Endothelial cell of umbilical vein (primary cell): ENCODE measurements around the gene TSPO. TPM values are rescaled to one million over a fixed set of nuclear protein-coding genes. Genes with fewer than 3 reads are reported as not detected.

Experiments used
- BruUV-seq: library from RNA; stranded (reverse); fragments of 400-500 nt; replicated peaks from 2 replicates; lab custom pipeline; 2021; lab: Mats Ljungman, UMichigan
- CTCF ChIA-PET: fragments of 300-600, 350-600 bp; sonication (Branson Sonifier 250); formaldehyde crosslinking; loops from one replicate; lab custom pipeline; 2021; ENCODE audit warnings: antibody characterized with exemption, inconsistent platforms; lab: Charles Lee
- POLR2A ChIA-PET: fragments of 300-600, 350-600 bp; sonication (Branson Sonifier 250); formaldehyde crosslinking; loops from one replicate; lab custom pipeline; 2021; ENCODE audit warnings: antibody characterized with exemption, inconsistent platforms; lab: Charles Lee
- DNase-seq: peaks from one replicate; pipeline ENCODE4 v3.0.0-alpha.2; 2011; ENCODE audit warnings: low read depth, low spot score
- FAIRE-seq: peaks from 2 replicates; lab custom pipeline; 2011; peaks lifted over from hg19 to GRCh38; lab: Jason Lieb, UNC
- H2AFZ ChIP-seq: 2 replicates; pipeline ENCODE4 v1.6.0; 2012; ENCODE audit warnings: low read depth, low read length, control low read depth, inconsistent platforms
- H3K27ac ChIP-seq: 2 replicates; pipeline ENCODE4 v1.5.1; 2011; ENCODE audit warnings: low read depth, mild to moderate bottlenecking, control low read depth, low read length, moderate library complexity; ENCODE audit not compliant: insufficient read depth
- H3K27me3 ChIP-seq, 2 experiments: 2 replicates each; pipeline versions ENCODE4 v1.6.0 to v1.6.1; 2011; ENCODE audit warnings: low read length in 2 of 2, mixed read lengths in 1 of 2; ENCODE audit not compliant: control insufficient read depth in 2 of 2, insufficient read depth in 2 of 2
- H3K36me3 ChIP-seq, 2 experiments: 2 replicates in 1 of 2; 3 replicates in 1 of 2; pipeline ENCODE4 v1.5.1; 2011; ENCODE audit warnings: low read length in 2 of 2, mild to moderate bottlenecking in 1 of 2, moderate library complexity in 1 of 2; ENCODE audit not compliant: control insufficient read depth in 2 of 2, insufficient read depth in 2 of 2; ENCODE audit errors: extremely low read depth in 1 of 2
- H3K4me1 ChIP-seq: 3 replicates; pipeline ENCODE4 v1.5.1; 2011; ENCODE audit warnings: mild to moderate bottlenecking, low read length; ENCODE audit not compliant: control insufficient read depth, insufficient read depth; ENCODE audit errors: extremely low read depth
- H3K4me2 ChIP-seq: 2 replicates; pipeline ENCODE4 v1.6.1; 2011; ENCODE audit warnings: low read length, control low read depth, mixed read lengths; ENCODE audit not compliant: insufficient read depth
- H3K4me3 ChIP-seq, 3 experiments: fragments of 200-600 bp in 1 of 3; sonication (generic), shearing (Covaris generic) in 1 of 3; replicated peaks in 1 of 3; 2 replicates each; pipeline ENCODE4 v1.5.1; 2011 to 2016; ENCODE audit warnings: control low read depth in 3 of 3, low read length in 3 of 3, mild to moderate bottlenecking in 2 of 3, inconsistent platforms in 1 of 3, low read depth in 1 of 3, moderate library complexity in 1 of 3; ENCODE audit not compliant: insufficient read depth in 1 of 3
- H3K79me2 ChIP-seq: 2 replicates; pipeline ENCODE4 v1.6.0; 2012; ENCODE audit warnings: low read length, inconsistent platforms; ENCODE audit not compliant: control insufficient read depth, insufficient read depth
- H3K9ac ChIP-seq: replicated peaks from 2 replicates; pipeline ENCODE3; 2011; ENCODE audit warnings: low read length, control low read depth; ENCODE audit not compliant: insufficient read depth; ENCODE audit errors: extremely low read depth
- H3K9me1 ChIP-seq: replicated peaks from 3 replicates; pipeline ENCODE4 v1.6.0; 2011; ENCODE audit warnings: mild to moderate bottlenecking, low read length; ENCODE audit not compliant: control insufficient read depth, insufficient read depth; ENCODE audit errors: extremely low read depth
- H3K9me3 ChIP-seq: replicated peaks from 2 replicates; pipeline ENCODE4 v1.5.1; 2012; ENCODE audit warnings: low read length, inconsistent platforms; ENCODE audit not compliant: control insufficient read depth, insufficient read depth
- H4K20me1 ChIP-seq: replicated peaks from 2 replicates; pipeline ENCODE3; 2011; ENCODE audit warnings: mild to moderate bottlenecking, low read length; ENCODE audit not compliant: control insufficient read depth, insufficient read depth; ENCODE audit errors: extremely low read depth
- EZH2 ChIP-seq: IDR thresholded peaks from 2 replicates; pipeline ENCODE4 v1.6.1; 2012; ENCODE audit warnings: borderline replicate concordance, low read depth, mild to moderate bottlenecking, moderate library complexity, low read length, inconsistent platforms; ENCODE audit not compliant: severe bottlenecking
- FOS ChIP-seq: IDR thresholded peaks from 2 replicates; pipeline ENCODE4 v1.6.1; 2011; ENCODE audit warnings: mild to moderate bottlenecking, low read length, moderate library complexity, borderline replicate concordance; ENCODE audit not compliant: insufficient read depth
- GATA2 ChIP-seq: IDR thresholded peaks from 2 replicates; pipeline ENCODE4 v1.7.0; 2011; ENCODE audit warnings: low read depth, mild to moderate bottlenecking, moderate library complexity, mixed read lengths, low read length; ENCODE audit not compliant: insufficient read length, insufficient read depth
- JUN ChIP-seq: IDR thresholded peaks from 2 replicates; pipeline ENCODE4 v1.6.1; 2011; ENCODE audit warnings: borderline replicate concordance, low read depth; ENCODE audit not compliant: insufficient read length, insufficient read depth
- MYC ChIP-seq: IDR thresholded peaks from one replicate; pipeline ENCODE4 v1.6.1; 2011; ENCODE audit warnings: mild to moderate bottlenecking, low read depth, low read length
- POLR2A ChIP-seq: IDR thresholded peaks from 2 replicates; pipeline ENCODE4 v1.6.1; 2012; ENCODE audit warnings: low read depth, mild to moderate bottlenecking, control low read depth, low read length
- POLR2AphosphoS5 ChIP-seq: IDR thresholded peaks from 2 replicates; pipeline ENCODE4 v1.6.1; 2012; ENCODE audit warnings: low read depth, mild to moderate bottlenecking, control low read depth, low read length, moderate library complexity; ENCODE audit not compliant: insufficient read depth
- dilution Hi-C: fragments of 300-500 bp; cut with MboI; formaldehyde crosslinking; loops from one replicate; pipeline ENCODE4 v1.15.0; 2019; ENCODE audit warnings: low sequenced_read_pairs; ENCODE audit not compliant: extremely low pct_ligation_motif_present
- intact Hi-C: fragments of 100-400 bp; cut with micrococcal nuclease; formaldehyde crosslinking; loops from one replicate; pipeline ENCODE4 v1.10.0; 2022
- polyA plus RNA-seq, 4 experiments: library from polyadenylated mRNA; depleted of rRNA in 3 of 4; stranded (reverse) in 3 of 4; unstranded in 1 of 4; fragments of >200 nt; gene quantifications; 2 replicates each; pipeline versions ENCODE4 v1.2.1 to v1.2.3, GENCODE V29; 2011 to 2012; ENCODE audit warnings: missing spikeins in 1 of 4
- total RNA-seq: library from RNA; stranded (reverse); gene quantifications from 2 replicates; pipeline ENCODE4 v1.2.3, GENCODE V29; 2021
- TF ChIP-seq, protein P1 (sequence below): IDR thresholded peaks from 2 replicates; pipeline ENCODE4 v1.6.1; 2011; ENCODE audit not compliant: insufficient read depth, insufficient read length
- TF ChIP-seq, protein P2 (sequence below), 2 donors: IDR thresholded peaks; 1 replicate in 1 of 2; 2 replicates in 1 of 2; pipeline ENCODE4 v1.5.1; 2011; ENCODE audit warnings: low read length in 2 of 2, mild to moderate bottlenecking in 2 of 2, moderate library complexity in 2 of 2, control low read depth in 1 of 2, inconsistent platforms in 1 of 2, low read depth in 1 of 2; ENCODE audit not compliant: insufficient read depth in 1 of 2; ENCODE audit errors: extremely low read depth in 1 of 2

The TSPO gene
- total and polyA plus RNA-seq, 2 donors (not counting 3 experiments of a cell fraction or from before 2014, with no cell fraction given): 328 to 720 TPM

DNA sequence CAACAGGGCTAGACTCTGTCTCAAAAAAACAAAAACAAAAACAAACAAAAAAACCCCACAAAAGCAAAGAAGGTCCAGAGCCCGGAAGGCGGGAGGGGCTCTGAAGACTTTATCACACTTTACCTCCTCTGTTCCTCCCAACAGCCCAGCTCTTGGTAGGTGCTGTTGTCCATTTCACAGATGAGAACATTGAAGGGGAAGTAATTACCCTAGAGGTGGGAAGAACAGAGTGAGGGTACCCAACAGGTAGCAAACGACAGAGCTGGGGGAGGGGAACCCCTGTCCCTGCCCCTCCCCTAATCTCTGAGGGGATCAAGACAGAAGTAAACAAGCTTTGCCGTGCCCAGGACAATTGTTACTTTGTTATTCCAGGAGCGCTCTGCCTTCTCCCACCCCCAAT, 41.8 kb upstream of the TSPO start:
- Histone ChIP-seq H3K4me1 (no peaks in the 10 kb centered on the region), H3K4me3 (no peak overlapping the region), H3K27me3 (peaks cover 16 to 22% of the 10 kb centered on the region in 2 experiments), H2AFZ (no peak overlapping the region), H3K9me1 (no peaks in the 10 kb centered on the region), H3K9ac (no peak overlapping the region), H4K20me1 (no peaks in the 10 kb centered on the region), H3K27ac (no peak overlapping the region), H3K79me2 (no peaks in the 10 kb centered on the region), H3K36me3 (no peaks in the 10 kb centered on the region), H3K4me2 (no peak overlapping the region), H3K9me3 (no peaks in the 10 kb centered on the region)
- ChIA-PET POLR2A (no interaction called here), CTCF (interaction anchor here (1.2 to 3.6 kb wide), 6 partner anchors 11 to 242 kb away, joined by 3 to 17 read pairs (median 4); no protein-coding TSS in a partner anchor)
- FAIRE-seq: no peak
- dilution Hi-C loops (no loop called here), intact Hi-C loops (no loop called here)
- no peak for DNase-seq
- TF ChIP-seq, protein P1, sequence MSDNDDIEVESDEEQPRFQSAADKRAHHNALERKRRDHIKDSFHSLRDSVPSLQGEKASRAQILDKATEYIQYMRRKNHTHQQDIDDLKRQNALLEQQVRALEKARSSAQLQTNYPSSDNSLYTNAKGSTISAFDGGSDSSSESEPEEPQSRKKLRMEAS: no peak
- TF ChIP-seq JUN (no peak), GATA2 (no peak), POLR2AphosphoS5 (no peak), EZH2 (no peak), MYC (no peak), POLR2A (no peak), FOS (no peak)
- TF ChIP-seq, protein P2, sequence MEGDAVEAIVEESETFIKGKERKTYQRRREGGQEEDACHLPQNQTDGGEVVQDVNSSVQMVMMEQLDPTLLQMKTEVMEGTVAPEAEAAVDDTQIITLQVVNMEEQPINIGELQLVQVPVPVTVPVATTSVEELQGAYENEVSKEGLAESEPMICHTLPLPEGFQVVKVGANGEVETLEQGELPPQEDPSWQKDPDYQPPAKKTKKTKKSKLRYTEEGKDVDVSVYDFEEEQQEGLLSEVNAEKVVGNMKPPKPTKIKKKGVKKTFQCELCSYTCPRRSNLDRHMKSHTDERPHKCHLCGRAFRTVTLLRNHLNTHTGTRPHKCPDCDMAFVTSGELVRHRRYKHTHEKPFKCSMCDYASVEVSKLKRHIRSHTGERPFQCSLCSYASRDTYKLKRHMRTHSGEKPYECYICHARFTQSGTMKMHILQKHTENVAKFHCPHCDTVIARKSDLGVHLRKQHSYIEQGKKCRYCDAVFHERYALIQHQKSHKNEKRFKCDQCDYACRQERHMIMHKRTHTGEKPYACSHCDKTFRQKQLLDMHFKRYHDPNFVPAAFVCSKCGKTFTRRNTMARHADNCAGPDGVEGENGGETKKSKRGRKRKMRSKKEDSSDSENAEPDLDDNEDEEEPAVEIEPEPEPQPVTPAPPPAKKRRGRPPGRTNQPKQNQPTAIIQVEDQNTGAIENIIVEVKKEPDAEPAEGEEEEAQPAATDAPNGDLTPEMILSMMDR (IDR thresholded peaks at IDR 0.05; ENCODE audit: extremely low read depth in 1 of 2, insufficient read depth in 1 of 2, low read depth in 1 of 2, low read length in 2 of 2): no peak
- BruUV-seq: no TSS peak
